Loucy (cell line): ENCODE results near the gene BPIFB4.

Source experiments
- EZH2phosphoT487 ChIP-seq: fragments of 200-600 bp; IDR thresholded peaks from 2 replicates; pipeline ENCODE4 v1.6.1; 2018; ENCODE audit warnings: antibody characterized with exemption, mild to moderate bottlenecking, moderate library complexity, borderline replicate concordance
- TF ChIP-seq, protein P1 (sequence below): fragments of 200-600 bp; sonication (generic); conservative IDR thresholded peaks from 2 replicates; pipeline ENCODE4 v1.5.1; 2014; ENCODE audit warnings: mild to moderate bottlenecking, antibody characterized with exemption, low read length

DNA sequence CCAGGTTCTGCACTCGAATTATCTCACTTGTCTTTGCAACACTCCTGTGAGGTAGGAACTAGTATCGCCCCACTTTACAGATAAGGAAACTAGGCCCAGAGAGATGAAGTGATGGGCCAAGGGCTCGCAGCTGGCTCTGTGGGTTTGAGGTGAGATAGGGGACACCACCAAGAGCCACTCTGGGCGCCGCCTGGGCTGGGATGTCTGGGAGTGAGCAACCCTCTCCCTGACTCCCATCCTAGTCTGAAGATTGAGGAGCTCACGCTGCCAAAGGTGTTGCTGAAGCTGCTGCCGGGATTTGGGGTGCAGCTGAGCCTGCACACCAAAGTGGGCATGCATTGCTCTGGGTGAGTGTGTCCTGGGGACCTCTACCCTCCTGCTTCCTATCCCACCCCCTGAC is 20.3 kb upstream of the BPIFB4 start:
- TF ChIP-seq, protein P1, sequence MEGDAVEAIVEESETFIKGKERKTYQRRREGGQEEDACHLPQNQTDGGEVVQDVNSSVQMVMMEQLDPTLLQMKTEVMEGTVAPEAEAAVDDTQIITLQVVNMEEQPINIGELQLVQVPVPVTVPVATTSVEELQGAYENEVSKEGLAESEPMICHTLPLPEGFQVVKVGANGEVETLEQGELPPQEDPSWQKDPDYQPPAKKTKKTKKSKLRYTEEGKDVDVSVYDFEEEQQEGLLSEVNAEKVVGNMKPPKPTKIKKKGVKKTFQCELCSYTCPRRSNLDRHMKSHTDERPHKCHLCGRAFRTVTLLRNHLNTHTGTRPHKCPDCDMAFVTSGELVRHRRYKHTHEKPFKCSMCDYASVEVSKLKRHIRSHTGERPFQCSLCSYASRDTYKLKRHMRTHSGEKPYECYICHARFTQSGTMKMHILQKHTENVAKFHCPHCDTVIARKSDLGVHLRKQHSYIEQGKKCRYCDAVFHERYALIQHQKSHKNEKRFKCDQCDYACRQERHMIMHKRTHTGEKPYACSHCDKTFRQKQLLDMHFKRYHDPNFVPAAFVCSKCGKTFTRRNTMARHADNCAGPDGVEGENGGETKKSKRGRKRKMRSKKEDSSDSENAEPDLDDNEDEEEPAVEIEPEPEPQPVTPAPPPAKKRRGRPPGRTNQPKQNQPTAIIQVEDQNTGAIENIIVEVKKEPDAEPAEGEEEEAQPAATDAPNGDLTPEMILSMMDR = no peak
- no peak for TF ChIP-seq EZH2phosphoT487
